IMR-90 (cell line): Measurements from ENCODE around the gene LRP5.

Source experiments
- MXI1 ChIP-seq: IDR thresholded peaks from 2 replicates; pipeline ENCODE4 v1.6.1; 2012; ENCODE audit warnings: low read depth, mild to moderate bottlenecking, low read length, moderate library complexity, borderline replicate concordance
- POLR2A ChIP-seq: IDR thresholded peaks from 2 replicates; pipeline ENCODE4 v1.6.1; 2012; ENCODE audit warnings: mild to moderate bottlenecking, low read depth, low read length
- RAD21 ChIP-seq: IDR thresholded peaks from 2 replicates; pipeline ENCODE4 v1.6.1; 2012; ENCODE audit warnings: low read length, improper control_type of control experiment
- TF ChIP-seq, protein P1 (sequence below): conservative IDR thresholded peaks from 2 replicates; pipeline ENCODE4 v1.5.1; 2012; ENCODE audit warnings: mild to moderate bottlenecking, low read depth, low read length, improper control_type of control experiment
- TF ChIP-seq, protein P2 (sequence below): fragments of 150-350 bp; IDR thresholded peaks from 2 replicates; pipeline ENCODE4 v1.6.1; 2017; ENCODE audit warnings: mild to moderate bottlenecking, antibody characterized with exemption, low read length, low read depth

GRCh38 chr11:68354148-68354872 is 41.9 kb downstream of the LRP5 start:
- TF ChIP-seq, protein P1, sequence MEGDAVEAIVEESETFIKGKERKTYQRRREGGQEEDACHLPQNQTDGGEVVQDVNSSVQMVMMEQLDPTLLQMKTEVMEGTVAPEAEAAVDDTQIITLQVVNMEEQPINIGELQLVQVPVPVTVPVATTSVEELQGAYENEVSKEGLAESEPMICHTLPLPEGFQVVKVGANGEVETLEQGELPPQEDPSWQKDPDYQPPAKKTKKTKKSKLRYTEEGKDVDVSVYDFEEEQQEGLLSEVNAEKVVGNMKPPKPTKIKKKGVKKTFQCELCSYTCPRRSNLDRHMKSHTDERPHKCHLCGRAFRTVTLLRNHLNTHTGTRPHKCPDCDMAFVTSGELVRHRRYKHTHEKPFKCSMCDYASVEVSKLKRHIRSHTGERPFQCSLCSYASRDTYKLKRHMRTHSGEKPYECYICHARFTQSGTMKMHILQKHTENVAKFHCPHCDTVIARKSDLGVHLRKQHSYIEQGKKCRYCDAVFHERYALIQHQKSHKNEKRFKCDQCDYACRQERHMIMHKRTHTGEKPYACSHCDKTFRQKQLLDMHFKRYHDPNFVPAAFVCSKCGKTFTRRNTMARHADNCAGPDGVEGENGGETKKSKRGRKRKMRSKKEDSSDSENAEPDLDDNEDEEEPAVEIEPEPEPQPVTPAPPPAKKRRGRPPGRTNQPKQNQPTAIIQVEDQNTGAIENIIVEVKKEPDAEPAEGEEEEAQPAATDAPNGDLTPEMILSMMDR = no peak
- TF ChIP-seq POLR2A = no peak
- TF ChIP-seq RAD21 = no peak
- TF ChIP-seq, protein P2, sequence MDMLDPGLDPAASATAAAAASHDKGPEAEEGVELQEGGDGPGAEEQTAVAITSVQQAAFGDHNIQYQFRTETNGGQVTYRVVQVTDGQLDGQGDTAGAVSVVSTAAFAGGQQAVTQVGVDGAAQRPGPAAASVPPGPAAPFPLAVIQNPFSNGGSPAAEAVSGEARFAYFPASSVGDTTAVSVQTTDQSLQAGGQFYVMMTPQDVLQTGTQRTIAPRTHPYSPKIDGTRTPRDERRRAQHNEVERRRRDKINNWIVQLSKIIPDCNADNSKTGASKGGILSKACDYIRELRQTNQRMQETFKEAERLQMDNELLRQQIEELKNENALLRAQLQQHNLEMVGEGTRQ = no peak
- TF ChIP-seq MXI1 = peak; percentile 76
